Breast epithelium (tissue), 4 donors: ENCODE data around the gene IKZF2. TPM values are rescaled to one million over a fixed set of nuclear protein-coding genes. Genes with fewer than 3 reads are reported as not detected.

Experiments used
- DNase-seq, 2 donors: peaks; one replicate each; pipeline ENCODE4 v3.0.0-alpha.2; 2019; ENCODE audit warnings: low spot score in 2 of 2
- H3K27ac ChIP-seq, 2 donors: fragments of 200-600 bp; sonication (generic) in 1 of 2; one replicate each; pipeline ENCODE4 v1.5.1; 2016 to 2019; ENCODE audit warnings: mild to moderate bottlenecking in 1 of 2
- H3K27me3 ChIP-seq, 2 donors: fragments of 200-600 bp; sonication (generic) in 1 of 2; one replicate each; pipeline versions ENCODE4 v1.5.1 to v1.6.0; 2017 to 2019; ENCODE audit warnings: control low read depth in 1 of 2, mild to moderate bottlenecking in 1 of 2
- H3K36me3 ChIP-seq: fragments of 200-600 bp; one replicate; pipeline ENCODE4 v1.5.1; 2019
- H3K4me1 ChIP-seq, 2 donors: fragments of 200-600 bp; sonication (generic); one replicate each; pipeline ENCODE4 v1.5.1; 2016 to 2019; ENCODE audit warnings: control low read depth in 1 of 2
- H3K4me3 ChIP-seq, 3 donors: fragments of 200-600 bp; sonication (generic); 1 replicate in 2 of 3; 2 replicates in 1 of 3; pipeline ENCODE4 v1.5.1; 2016 to 2019; ENCODE audit warnings: mild to moderate bottlenecking in 3 of 3, moderate library complexity in 2 of 3
- H3K9me3 ChIP-seq, 2 donors: fragments of 200-600 bp; sonication (generic) in 1 of 2; one replicate each; pipeline ENCODE4 v1.5.1; 2016 to 2019; ENCODE audit warnings: control low read depth in 1 of 2
- POLR2A ChIP-seq: fragments of 450-650 bp; IDR thresholded peaks from one replicate; pipeline ENCODE4 v1.6.1; 2016; ENCODE audit warnings: antibody characterized with exemption, mild to moderate bottlenecking, moderate library complexity
- POLR2AphosphoS5 ChIP-seq, 3 donors: sonication (generic); formaldehyde crosslinking; IDR thresholded peaks; one replicate each; pipeline ENCODE4 v1.6.1; 2017; ENCODE audit warnings: antibody characterized with exemption in 3 of 3
- intact Hi-C: fragments of 100-400 bp; cut with DNase I; formaldehyde crosslinking; loops from one replicate; pipeline ENCODE4 v1.15.1; 2023; ENCODE audit warnings: low total_unique reads
- total RNA-seq, 3 donors: library from RNA; depleted of rRNA; stranded (reverse); fragments of >200 nt; gene quantifications; one replicate each; pipeline ENCODE4 v1.1.0, GENCODE V29; 2016
- TF ChIP-seq, protein P1 (sequence below), 3 donors: fragments of 450-650 bp; IDR thresholded peaks; one replicate each; pipeline ENCODE4 v1.5.1; 2016 to 2017; ENCODE audit warnings: antibody characterized with exemption in 3 of 3, mild to moderate bottlenecking in 3 of 3, moderate library complexity in 3 of 3

The IKZF2 gene
- total RNA-seq, 3 donors from 2014 or later = 8.0 to 34.4 (median 22.0) TPM

- DNase-seq = no peak
- TF ChIP-seq POLR2A (no peak), POLR2AphosphoS5 (IDR thresholded peaks at IDR 0.05) (no peak)
- TF ChIP-seq, protein P1, sequence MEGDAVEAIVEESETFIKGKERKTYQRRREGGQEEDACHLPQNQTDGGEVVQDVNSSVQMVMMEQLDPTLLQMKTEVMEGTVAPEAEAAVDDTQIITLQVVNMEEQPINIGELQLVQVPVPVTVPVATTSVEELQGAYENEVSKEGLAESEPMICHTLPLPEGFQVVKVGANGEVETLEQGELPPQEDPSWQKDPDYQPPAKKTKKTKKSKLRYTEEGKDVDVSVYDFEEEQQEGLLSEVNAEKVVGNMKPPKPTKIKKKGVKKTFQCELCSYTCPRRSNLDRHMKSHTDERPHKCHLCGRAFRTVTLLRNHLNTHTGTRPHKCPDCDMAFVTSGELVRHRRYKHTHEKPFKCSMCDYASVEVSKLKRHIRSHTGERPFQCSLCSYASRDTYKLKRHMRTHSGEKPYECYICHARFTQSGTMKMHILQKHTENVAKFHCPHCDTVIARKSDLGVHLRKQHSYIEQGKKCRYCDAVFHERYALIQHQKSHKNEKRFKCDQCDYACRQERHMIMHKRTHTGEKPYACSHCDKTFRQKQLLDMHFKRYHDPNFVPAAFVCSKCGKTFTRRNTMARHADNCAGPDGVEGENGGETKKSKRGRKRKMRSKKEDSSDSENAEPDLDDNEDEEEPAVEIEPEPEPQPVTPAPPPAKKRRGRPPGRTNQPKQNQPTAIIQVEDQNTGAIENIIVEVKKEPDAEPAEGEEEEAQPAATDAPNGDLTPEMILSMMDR (IDR thresholded peaks at IDR 0.05) = no peak
- H3K4me1 ChIP-seq = peaks cover 0 to 5% of the 10 kb centered on the region in 2 donors
- intact Hi-C loops = no loop called here
- H3K36me3 ChIP-seq = no peaks in the 10 kb centered on the region
- H3K9me3 ChIP-seq = no peaks in the 10 kb centered on the region
- no peak overlapping the region for H3K4me3 ChIP-seq
- no peak overlapping the region for H3K27ac ChIP-seq
- no peaks in the 10 kb centered on the region for H3K27me3 ChIP-seq
Measured at GRCh38 chr2:213068676-213069359, 82.6 kb downstream of the IKZF2 start.

DNA sequence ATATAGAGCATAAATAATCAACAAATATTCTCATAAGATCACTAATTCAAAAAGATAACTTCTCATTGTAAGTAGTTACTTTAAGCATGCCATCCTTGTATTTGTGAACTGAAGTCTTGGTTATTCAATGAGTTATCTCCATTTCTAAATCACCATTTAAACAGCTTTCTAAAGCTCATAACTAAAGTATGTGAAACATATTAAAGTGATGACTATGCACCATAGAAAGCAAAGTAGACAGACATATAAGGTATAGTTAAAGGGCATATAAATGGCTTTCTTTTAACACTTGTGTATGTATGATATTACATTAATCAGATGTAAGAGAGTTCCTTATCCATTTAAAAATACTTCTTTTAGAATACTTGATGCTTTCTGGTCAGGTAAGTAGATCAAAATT is 83.5 kb downstream of the IKZF2 start:
- H3K27me3 ChIP-seq = no peaks in the 10 kb centered on the region
- H3K9me3 ChIP-seq = no peaks in the 10 kb centered on the region
- intact Hi-C loops = no loop called here
- peaks cover 0 to 5% of the 10 kb centered on the region in 2 donors for H3K4me1 ChIP-seq
- H3K27ac ChIP-seq = no peak overlapping the region
- no peak for TF ChIP-seq POLR2AphosphoS5 (IDR thresholded peaks at IDR 0.05)
- TF ChIP-seq, protein P1 (IDR thresholded peaks at IDR 0.05) = no peak
- TF ChIP-seq POLR2A = no peak
- no peaks in the 10 kb centered on the region for H3K36me3 ChIP-seq
- no peak for DNase-seq
- no peak overlapping the region for H3K4me3 ChIP-seq

- intact Hi-C loops = no loop called here
- Histone ChIP-seq H3K36me3 (no peaks in the 10 kb centered on the region), H3K9me3 (no peaks in the 10 kb centered on the region), H3K4me1 (peaks cover 0 to 5% of the 10 kb centered on the region in 2 donors), H3K27ac (peak overlapping the region in 1 of 2 donors; percentile 46), H3K27me3 (no peaks in the 10 kb centered on the region), H3K4me3 (peak overlapping the region in 1 of 3 donors; percentile 11)
- DNase-seq = no peak
- no peak for TF ChIP-seq POLR2AphosphoS5 (IDR thresholded peaks at IDR 0.05)
- TF ChIP-seq, protein P1 (IDR thresholded peaks at IDR 0.05) = no peak
- no peak for TF ChIP-seq POLR2A
Measured at GRCh38 chr2:213066443-213066743, 85.0 kb downstream of the IKZF2 start.

GRCh38 chr2:213065583-213066442 is 85.6 kb downstream of the IKZF2 start:
- peak overlapping the region in 2 of 3 donors; percentile 9 to 11 for H3K4me3 ChIP-seq
- TF ChIP-seq POLR2A (no peak), POLR2AphosphoS5 (IDR thresholded peaks at IDR 0.05) (no peak)

GRCh38 chr2:213064099-213064498 is 87.3 kb downstream of the IKZF2 start:
- no peak for DNase-seq
- intact Hi-C loops = no loop called here

More at GRCh38 chr2:213065583-213066442, 85.6 kb downstream of the IKZF2 start:
- intact Hi-C loops = no loop called here
- Histone ChIP-seq H3K9me3 (no peaks in the 10 kb centered on the region), H3K4me1 (peaks cover 0 to 5% of the 10 kb centered on the region in 2 donors), H3K27ac (peak overlapping the region in 1 of 2 donors; percentile 46), H3K27me3 (no peaks in the 10 kb centered on the region), H3K36me3 (no peaks in the 10 kb centered on the region)
- DNase-seq = no peak

More at GRCh38 chr2:213064099-213064498, 87.3 kb downstream of the IKZF2 start:
- TF ChIP-seq POLR2A (no peak), POLR2AphosphoS5 (IDR thresholded peaks at IDR 0.05) (no peak)
- TF ChIP-seq, protein P1 (IDR thresholded peaks at IDR 0.05) = no peak
- peaks cover 0 to 5% of the 10 kb centered on the region in 2 donors for H3K4me1 ChIP-seq
- no peaks in the 10 kb centered on the region for H3K36me3 ChIP-seq
- H3K9me3 ChIP-seq = no peaks in the 10 kb centered on the region
- no peaks in the 10 kb centered on the region for H3K27me3 ChIP-seq
- no peak overlapping the region for H3K27ac ChIP-seq
- H3K4me3 ChIP-seq = no peak overlapping the region
